H9 (cell line): ENCODE results near the gene ARID2. TPM values are rescaled to one million over a fixed set of nuclear protein-coding genes. Genes with fewer than 3 reads are reported as not detected.

Experiments
- DNase-seq: peaks from one replicate; pipeline ENCODE4 v3.0.0-alpha.2; 2017
- H2AFZ ChIP-seq: one replicate; pipeline ENCODE4 v1.6.1; 2013; ENCODE audit warnings: mild to moderate bottlenecking, low read length, control low read depth, moderate library complexity
- H2AK5ac ChIP-seq: 2 replicates; pipeline ENCODE4 v1.6.1; 2013; ENCODE audit warnings: low read length, control low read depth, mixed read lengths; ENCODE audit not compliant: insufficient read length
- H2BK120ac ChIP-seq: one replicate; pipeline ENCODE4 v1.6.1; 2013; ENCODE audit warnings: low read depth, mild to moderate bottlenecking, low read length, control low read depth, inconsistent platforms; ENCODE audit not compliant: poor library complexity, severe bottlenecking
- H2BK12ac ChIP-seq: 2 replicates; pipeline ENCODE4 v1.6.1; 2013; ENCODE audit warnings: low read length, control low read depth, mixed read lengths, low read depth; ENCODE audit not compliant: insufficient read length
- H2BK15ac ChIP-seq: 2 replicates; pipeline ENCODE4 v1.6.1; 2013; ENCODE audit warnings: low read depth, low read length, control low read depth
- H2BK20ac ChIP-seq: one replicate; pipeline ENCODE4 v1.6.1; 2013; ENCODE audit warnings: low read depth, mild to moderate bottlenecking, low read length, control low read depth, inconsistent platforms; ENCODE audit not compliant: poor library complexity, severe bottlenecking
- H2BK5ac ChIP-seq: 2 replicates; pipeline ENCODE4 v1.6.1; 2013; ENCODE audit warnings: low read length, control low read depth, mixed read lengths; ENCODE audit not compliant: insufficient read length
- H3K14ac ChIP-seq: 2 replicates; pipeline ENCODE4 v1.6.1; 2013; ENCODE audit warnings: low read length, control low read depth; ENCODE audit not compliant: insufficient read depth
- H3K18ac ChIP-seq: 2 replicates; pipeline ENCODE4 v1.6.1; 2013; ENCODE audit warnings: low read depth, mild to moderate bottlenecking, mixed read lengths, low read length, control low read depth; ENCODE audit not compliant: insufficient read length
- H3K23ac ChIP-seq: 2 replicates; pipeline ENCODE4 v1.6.1; 2013; ENCODE audit warnings: low read length, control low read depth, mixed read lengths, low read depth; ENCODE audit not compliant: insufficient read length
- H3K23me2 ChIP-seq: 2 replicates; pipeline ENCODE4 v1.6.1; 2013; ENCODE audit warnings: low read depth, mild to moderate bottlenecking, mixed read lengths, low read length, control low read depth; ENCODE audit not compliant: insufficient read length, poor library complexity, severe bottlenecking
- H3K27ac ChIP-seq: 2 replicates; pipeline ENCODE4 v1.5.1; 2013; ENCODE audit warnings: low read length, control low read depth, mixed read lengths, low read depth; ENCODE audit not compliant: insufficient read length
- H3K27me3 ChIP-seq: 2 replicates; pipeline ENCODE4 v1.6.1; 2013; ENCODE audit warnings: low read length, control low read depth, inconsistent platforms; ENCODE audit not compliant: insufficient read depth
- H3K4ac ChIP-seq: 2 replicates; pipeline ENCODE4 v1.6.1; 2013; ENCODE audit warnings: low read depth, mild to moderate bottlenecking, control low read depth, inconsistent platforms, low read length, moderate library complexity
- H3K4me1 ChIP-seq: 2 replicates; pipeline ENCODE4 v1.6.1; 2013; ENCODE audit warnings: low read length, control low read depth, inconsistent platforms; ENCODE audit not compliant: insufficient read depth
- H3K4me2 ChIP-seq: 2 replicates; pipeline ENCODE4 v1.6.1; 2013; ENCODE audit warnings: low read length, control low read depth, mixed read lengths; ENCODE audit not compliant: insufficient read length, insufficient read depth
- H3K56ac ChIP-seq: 2 replicates; pipeline ENCODE4 v1.6.1; 2013; ENCODE audit warnings: low read depth, mild to moderate bottlenecking, mixed read lengths, low read length, control low read depth; ENCODE audit not compliant: insufficient read length
- H3K79me1 ChIP-seq: 2 replicates; pipeline ENCODE4 v1.6.1; 2013; ENCODE audit warnings: low read depth, mild to moderate bottlenecking, moderate library complexity, low read length, control low read depth, inconsistent platforms; ENCODE audit not compliant: insufficient read depth, poor library complexity, severe bottlenecking
- H3K79me2 ChIP-seq: 2 replicates; pipeline ENCODE4 v1.6.1; 2013; ENCODE audit warnings: low read length, control low read depth, inconsistent platforms; ENCODE audit not compliant: insufficient read depth
- H3K9ac ChIP-seq: 2 replicates; pipeline ENCODE4 v1.6.1; 2013; ENCODE audit warnings: low read length, control low read depth, mixed read lengths; ENCODE audit not compliant: insufficient read length; ENCODE audit errors: extremely low read depth
- H3K9me3 ChIP-seq: one replicate; pipeline ENCODE4 v1.6.1; 2013; ENCODE audit warnings: low read depth, low read length, inconsistent platforms; ENCODE audit not compliant: control insufficient read depth
- H3T11ph ChIP-seq: one replicate; pipeline ENCODE4 v1.6.1; 2013; ENCODE audit warnings: mild to moderate bottlenecking, low read length, control low read depth, inconsistent platforms
- H4K20me1 ChIP-seq: one replicate; pipeline ENCODE4 v1.6.1; 2013; ENCODE audit not compliant: control insufficient read depth, insufficient read length, insufficient read depth
- H4K5ac ChIP-seq: 2 replicates; pipeline ENCODE4 v1.6.1; 2013; ENCODE audit warnings: low read depth, mild to moderate bottlenecking, mixed read lengths, low read length, control low read depth; ENCODE audit not compliant: insufficient read length
- H4K8ac ChIP-seq: replicated peaks from 2 replicates; pipeline ENCODE4 v1.6.1; 2013; ENCODE audit warnings: low read length, control low read depth, mixed read lengths, low read depth; ENCODE audit not compliant: insufficient read length
- H4K91ac ChIP-seq: 2 replicates; pipeline ENCODE4 v1.6.1; 2013; ENCODE audit warnings: low read depth, mild to moderate bottlenecking, moderate library complexity, mixed read lengths, low read length, control low read depth; ENCODE audit not compliant: insufficient read length
- H3K27ac Mint-ChIP-seq, 3 experiments: 2 replicates in 2 of 3; 3 replicates in 1 of 3; pipeline ENCODE4 v1.8.0; 2020 to 2021; ENCODE audit warnings: mixed read lengths in 3 of 3, mild to moderate bottlenecking in 1 of 3, moderate library complexity in 1 of 3
- H3K27me3 Mint-ChIP-seq: 2 replicates; pipeline ENCODE4 v1.8.0; 2021; ENCODE audit warnings: low read depth, mild to moderate bottlenecking, moderate library complexity, mixed read lengths
- H3K36me3 Mint-ChIP-seq, 3 experiments: 2 replicates in 2 of 3; 3 replicates in 1 of 3; pipeline ENCODE4 v1.8.0; 2020 to 2021; ENCODE audit warnings: low read depth in 3 of 3, mixed read lengths in 3 of 3; ENCODE audit not compliant: insufficient read depth in 1 of 3
- H3K4me1 Mint-ChIP-seq, 2 experiments: 2 replicates each; pipeline ENCODE4 v1.8.0; 2020; ENCODE audit warnings: mixed read lengths in 2 of 2
- H3K4me3 Mint-ChIP-seq, 2 experiments: 2 replicates in 1 of 2; 3 replicates in 1 of 2; pipeline ENCODE4 v1.8.0; 2020 to 2021; ENCODE audit warnings: mild to moderate bottlenecking in 2 of 2, mixed read lengths in 2 of 2, moderate library complexity in 1 of 2
- H3K9me3 Mint-ChIP-seq, 2 experiments: 2 replicates in 1 of 2; 3 replicates in 1 of 2; pipeline ENCODE4 v1.8.0; 2020; ENCODE audit warnings: mild to moderate bottlenecking in 2 of 2, mixed read lengths in 2 of 2, moderate library complexity in 1 of 2
- CTCF ChIP-seq: fragments of 200-600 bp; sonication (generic); conservative IDR thresholded peaks from 3 replicates; pipeline ENCODE4 v1.8.0; 2021; ENCODE audit warnings: antibody characterized with exemption, mild to moderate bottlenecking
- WGBS: extraction: QIAGEN DNeasy Blood & Tissue Kit; methylation state at CpG from one replicate; pipeline ENCODE4 v1.1.7; 2013; ENCODE audit warnings: missing lambda C conversion rate, low lambda C conversion rate, mixed read lengths; ENCODE audit not compliant: insufficient read length; ENCODE audit errors: extremely low coverage; 5-methylcytosine and 5-hydroxymethylcytosine counted together
- total RNA-seq: library from RNA; stranded (reverse); gene quantifications from 2 replicates; pipeline ENCODE4 v1.2.1, GENCODE V29; 2021

The ARID2 gene
- total RNA-seq, 1 experiment from 2014 or later: 63.8 TPM

GRCh38 chr12:45883187-45883586 is 153.7 kb downstream of the ARID2 start:
- Histone ChIP-seq H3K27ac (no peak overlapping the region), H4K91ac (no peak overlapping the region), H2BK20ac (no peak overlapping the region), H3K4me1 (no peaks in the 10 kb centered on the region; the same call in none of the 2 replicates), H3K14ac (no peak overlapping the region), H2BK120ac (no peak overlapping the region), H2BK15ac (no peak overlapping the region), H4K5ac (no peak overlapping the region), H3K79me2 (no peaks in the 10 kb centered on the region), H3K23ac (no peak overlapping the region), H3T11ph (no peak overlapping the region), H4K20me1 (no peaks in the 10 kb centered on the region), H2BK5ac (no peak overlapping the region), H4K8ac (no peak overlapping the region), H3K56ac (no peak overlapping the region), H2BK12ac (no peak overlapping the region), H2AK5ac (no peak overlapping the region), H3K79me1 (no peaks in the 10 kb centered on the region), H3K23me2 (no peaks in the 10 kb centered on the region), H3K9ac (no peak overlapping the region), H3K4me2 (no peak overlapping the region), H3K18ac (no peak overlapping the region), H2AFZ (no peak overlapping the region), H3K9me3 (no peaks in the 10 kb centered on the region), H3K27me3 (no peaks in the 10 kb centered on the region), H3K4ac (no peak overlapping the region)
- Mint-ChIP-seq H3K36me3 (peaks cover 34 to 50% (median 48%) of the 10 kb centered on the region in 3 experiments), H3K27ac (no peak overlapping the region), H3K27me3 (no peaks in the 10 kb centered on the region), H3K4me1 (peaks cover 17 to 21% of the 10 kb centered on the region in 2 experiments), H3K4me3 (no peak overlapping the region), H3K9me3 (peaks cover 4 to 12% of the 10 kb centered on the region in 2 experiments; a peak in 3 of 5 replicates)
- DNase-seq: no peak
- no peak for TF ChIP-seq CTCF
- WGBS: no CpG with 5 or more reads among the region's 1 CpG
